A549 treated with AZD9567 at 1 μM for 4 hours (cell line): Measurements from ENCODE around the gene UGT1A1. TPM values are rescaled to one million over a fixed set of nuclear protein-coding genes. Genes with fewer than 3 reads are reported as not detected.

Experiments used
- total RNA-seq: library from RNA; stranded (reverse); fragments of 200-300 nt; extraction: Qiagen RNA extraction; gene quantifications from 5 replicates; pipeline ENCODE4 v1.2.3, GENCODE V29; 2022; ENCODE audit not compliant: insufficient read depth

The UGT1A1 gene
- 0.82 to 0.99 TPM (median 0.93 TPM) in 4 of 5 replicates, not detected in the other for total RNA-seq

GRCh38 chr2:233760043-233760442 lies at the start of gene UGT1A1:
TSS of gene UGT1A1 (plus strand) at chr2:233760270. CDS start at chr2:233760288, 18 bp downstream.

GRCh38 chr2:233712611-233713261 lies 47.3 kb upstream of the UGT1A1 start, which contains the start of gene UGT1A5:
TSS of gene UGT1A5 (plus strand) at chr2:233712907. CDS start at chr2:233712992, 85 bp downstream.

GRCh38 chr2:233718552-233718951 lies 41.5 kb upstream of the UGT1A1 start, which contains the start of gene UGT1A4:
TSS of gene UGT1A4 (plus strand) at chr2:233718736. CDS start at chr2:233718821, 85 bp downstream.

GRCh38 chr2:233728723-233729301 lies 31.3 kb upstream of the UGT1A1 start, which contains the start of gene UGT1A3:
TSS of gene UGT1A3 (plus strand) at chr2:233729042. CDS start at chr2:233729127, 85 bp downstream.

GRCh38 chr2:233778030-233778429 lies 18.0 kb downstream of the UGT1A1 start, which contains the start of gene MROH2A:
TSS of gene MROH2A (plus strand) at chr2:233778330. CDS start at chr2:233779359, 1,029 bp downstream.

Other genes with a start within 250 kb of the UGT1A1 start
- gene USP40, start 193.5 kb upstream of the UGT1A1 start, total RNA-seq, result 21.9 to 22.7 TPM (median 22.1 TPM) in 5 replicates
- gene UGT1A8, start 142.6 kb upstream of the UGT1A1 start, total RNA-seq, result 0.08 to 1.9 TPM (median 0.10 TPM) in 3 of 5 replicates, not detected in the others
- gene UGT1A10, start 123.8 kb upstream of the UGT1A1 start, total RNA-seq, result 0.13 to 0.17 TPM in 2 of 5 replicates, not detected in the others
- gene UGT1A9, start 88.4 kb upstream of the UGT1A1 start, total RNA-seq, result 3.3 to 5.2 TPM (median 4.0 TPM) in 5 replicates
- 2.8 to 6.2 TPM (median 3.3 TPM) in 5 replicates for gene UGT1A7, start 78.4 kb upstream of the UGT1A1 start, total RNA-seq
- 0.52 to 1.2 TPM (median 1.2 TPM) in 4 of 5 replicates, not detected in the other for gene UGT1A6, start 67.4 kb upstream of the UGT1A1 start, total RNA-seq
- gene UGT1A5, start 47.4 kb upstream of the UGT1A1 start, total RNA-seq, result not detected in 5 replicates
- not detected in 5 replicates for gene UGT1A4, start 41.5 kb upstream of the UGT1A1 start, total RNA-seq
- 0.06 to 0.13 TPM (median 0.08 TPM) in 3 of 5 replicates, not detected in the others for gene UGT1A3, start 31.2 kb upstream of the UGT1A1 start, total RNA-seq
- gene MROH2A, start 18.1 kb downstream of the UGT1A1 start, total RNA-seq, result 0.18 to 0.21 TPM (median 0.19 TPM) in 4 of 5 replicates, not detected in the other
- gene HJURP, start 94.3 kb downstream of the UGT1A1 start, total RNA-seq, result 56.2 to 79.4 TPM (median 58.4 TPM) in 5 replicates
- 0.24 to 0.38 TPM (median 0.28 TPM) in 3 of 5 replicates, not detected in the others for gene TRPM8, start 157.1 kb downstream of the UGT1A1 start, total RNA-seq